A549 (cell line): Measurements from ENCODE around the gene GAS7. TPM values are rescaled to one million over a fixed set of nuclear protein-coding genes. Genes with fewer than 3 reads are reported as not detected.

Source experiments
- ATAC-seq, 2 experiments: fragments of 200-7000 bp in 1 of 2; fragments of >200 bp in 1 of 2; cut with Nextera tagmentation in 1 of 2; cut with Tn5 transposase in 1 of 2; 3 replicates each; pipeline versions ENCODE4 v1.8.0 to v1.9.1; 2018 to 2020; ENCODE audit warnings: mild to moderate bottlenecking in 1 of 2, moderate library complexity in 1 of 2
- CTCF ChIA-PET: fragments of 300-600 bp; sonication (Branson Sonifier 250); formaldehyde crosslinking; extraction: SDS; loops from one replicate; lab custom pipeline; 2021; ENCODE audit warnings: antibody characterized with exemption, inconsistent platforms; lab: Yijun Ruan, JAX
- POLR2A ChIA-PET: fragments of 350-600 bp; formaldehyde crosslinking; extraction: SDS; loops from one replicate; lab custom pipeline; 2021; ENCODE audit warnings: antibody characterized with exemption, inconsistent platforms; lab: Yijun Ruan, JAX
- DNase-seq, 2 experiments: peaks; one replicate each; pipeline versions ENCODE4 v3.0.0 to v3.0.0-alpha.2; 2011 to 2016; ENCODE audit warnings: low read depth in 1 of 2, low spot score in 1 of 2
- FAIRE-seq: peaks from 2 replicates; lab custom pipeline; 2011; peaks lifted over from hg19 to GRCh38; lab: Jason Lieb, UNC
- H3K27ac ChIP-seq, 2 experiments: fragments of >200 bp; sonication (Bioruptor Twin); formaldehyde crosslinking; 3 replicates each; pipeline ENCODE4 v1.5.1; 2016 to 2017
- H3K4me1 ChIP-seq: fragments of >200 bp; sonication (Bioruptor Twin); formaldehyde crosslinking; 3 replicates; pipeline ENCODE4 v1.6.1; 2016
- H3K4me2 ChIP-seq: fragments of >200 bp; sonication (Bioruptor Twin); formaldehyde crosslinking; 3 replicates; pipeline ENCODE4 v1.6.1; 2016
- H3K4me3 ChIP-seq: fragments of >200 bp; sonication (Bioruptor Twin); formaldehyde crosslinking; 3 replicates; pipeline ENCODE4 v1.5.1; 2016
- H3K9me3 ChIP-seq: fragments of >200 bp; sonication (Bioruptor Twin); formaldehyde crosslinking; 3 replicates; pipeline ENCODE4 v1.6.1; 2016
- BCL3 ChIP-seq: fragments of >200 bp; sonication (Bioruptor Twin); formaldehyde crosslinking; IDR thresholded peaks from 3 replicates; pipeline ENCODE4 v1.6.1; 2016
- CBX2 ChIP-seq: fragments of 200-600 bp; sonication (generic); IDR thresholded peaks from 2 replicates; pipeline ENCODE4 v1.6.1; 2016; ENCODE audit warnings: low read depth, mild to moderate bottlenecking, borderline replicate concordance
- CHD2 ChIP-seq: fragments of 150-350 bp; IDR thresholded peaks from 2 replicates; pipeline ENCODE4 v1.6.1; 2014; ENCODE audit warnings: low read length; ENCODE audit not compliant: partially characterized antibody
- CHD4 ChIP-seq: fragments of 200-600 bp; sonication (generic); IDR thresholded peaks from 2 replicates; pipeline ENCODE4 v1.6.1; 2016; ENCODE audit warnings: antibody characterized with exemption, mild to moderate bottlenecking, borderline replicate concordance
- EHF ChIP-seq: fragments of 250-450 bp; sonication (Bioruptor Pico); IDR thresholded peaks from 2 replicates; pipeline ENCODE4 v1.5.0; 2020; ENCODE audit warnings: mild to moderate bottlenecking
- EP300 ChIP-seq, 2 experiments: fragments of >200 bp; sonication (Bioruptor Twin); formaldehyde crosslinking; IDR thresholded peaks; 2 replicates in 1 of 2; 3 replicates in 1 of 2; pipeline ENCODE4 v1.6.1; 2016 to 2017
- FOSL2 ChIP-seq, 2 experiments: fragments of 450-650 bp in 1 of 2; fragments of >200 bp in 1 of 2; sonication (Bioruptor Twin) in 1 of 2; formaldehyde crosslinking; IDR thresholded peaks; 2 replicates each; pipeline versions ENCODE4 v1.5.0 to v1.6.1; 2016 to 2020; ENCODE audit warnings: mild to moderate bottlenecking in 1 of 2, moderate library complexity in 1 of 2
- FOXS1 ChIP-seq: fragments of 250-450 bp; sonication (Bioruptor Pico); IDR thresholded peaks from 2 replicates; pipeline ENCODE4 v1.5.0; 2020; ENCODE audit warnings: mild to moderate bottlenecking, moderate library complexity
- GATA3 ChIP-seq: IDR thresholded peaks from 2 replicates; pipeline ENCODE4 v1.6.1; 2012; ENCODE audit warnings: borderline replicate concordance
- HEYL ChIP-seq: fragments of 250-450 bp; sonication (Bioruptor Pico); IDR thresholded peaks from 2 replicates; pipeline ENCODE4 v1.8.0; 2021; ENCODE audit warnings: mild to moderate bottlenecking, moderate library complexity
- HOXA7 ChIP-seq: fragments of 250-450 bp; sonication (Bioruptor Pico); IDR thresholded peaks from 2 replicates; pipeline ENCODE4 v1.5.0; 2020; ENCODE audit warnings: mild to moderate bottlenecking, moderate library complexity
- MAFK ChIP-seq: fragments of 450-650 bp; IDR thresholded peaks from 2 replicates; pipeline ENCODE4 v1.6.1; 2014; ENCODE audit not compliant: partially characterized antibody
- MYC ChIP-seq: IDR thresholded peaks from 2 replicates; pipeline ENCODE4 v1.6.1; 2012; ENCODE audit warnings: mild to moderate bottlenecking, inconsistent platforms, low read length, improper control_type of control experiment, borderline replicate concordance
- NFE2L2 ChIP-seq: fragments of 150-350 bp; conservative IDR thresholded peaks from 2 replicates; pipeline ENCODE4 v1.6.1; 2014; ENCODE audit warnings: low read length
- NR3C1 ChIP-seq: fragments of >200 bp; sonication (Bioruptor Twin); formaldehyde crosslinking; IDR thresholded peaks from 3 replicates; pipeline ENCODE4 v1.6.1; 2017
- RAD21 ChIP-seq, 2 experiments: fragments of >200 bp in 1 of 2; sonication (Bioruptor Twin) in 1 of 2; formaldehyde crosslinking in 1 of 2; IDR thresholded peaks in 1 of 2; conservative IDR thresholded peaks in 1 of 2; 2 replicates in 1 of 2; 3 replicates in 1 of 2; pipeline ENCODE4 v1.6.1; 2012 to 2018; ENCODE audit warnings: inconsistent platforms in 1 of 2
- RARB ChIP-seq: fragments of 250-450 bp; sonication (Bioruptor Pico); IDR thresholded peaks from 2 replicates; pipeline ENCODE4 v1.8.0; 2021; ENCODE audit warnings: mild to moderate bottlenecking, moderate library complexity
- RNF2 ChIP-seq: fragments of 200-600 bp; sonication (generic); IDR thresholded peaks from 2 replicates; pipeline ENCODE4 v1.6.1; 2016; ENCODE audit warnings: low read depth, mild to moderate bottlenecking, antibody characterized with exemption, moderate library complexity, borderline replicate concordance
- SMC3 ChIP-seq: fragments of >200 bp; sonication (Bioruptor Twin); formaldehyde crosslinking; IDR thresholded peaks from 3 replicates; pipeline ENCODE4 v1.6.1; 2018; ENCODE audit warnings: inconsistent platforms
- TFCP2L1 ChIP-seq: fragments of 250-450 bp; sonication (Bioruptor Pico); IDR thresholded peaks from 2 replicates; pipeline ENCODE4 v1.5.0; 2021; ENCODE audit warnings: mild to moderate bottlenecking
- ZC3H11A ChIP-seq: fragments of 450-650 bp; IDR thresholded peaks from 2 replicates; pipeline ENCODE4 v1.6.1; 2014; ENCODE audit warnings: antibody characterized with exemption, mild to moderate bottlenecking
- ZFP36 ChIP-seq: fragments of 450-650 bp; IDR thresholded peaks from 2 replicates; pipeline ENCODE4 v1.6.1; 2014; ENCODE audit warnings: borderline replicate concordance; ENCODE audit not compliant: partially characterized antibody
- ZNF302 ChIP-seq: fragments of 250-450 bp; sonication (Bioruptor Pico); IDR thresholded peaks from 2 replicates; pipeline ENCODE4 v1.9.0; 2021; ENCODE audit warnings: inconsistent platforms, mild to moderate bottlenecking, moderate library complexity
- WGBS: methylation state at CpG from one replicate; pipeline ENCODE4 v1.1.6; 2017; ENCODE audit errors: missing lambda C conversion rate; 5-methylcytosine and 5-hydroxymethylcytosine counted together
- polyA plus RNA-seq, 4 experiments: library from polyadenylated mRNA; depleted of rRNA in 3 of 4; stranded (reverse); fragments of >200 nt; fragmentation: RNase III in 1 of 4; extraction: RNeasy Plus Mini Kit Qiagen cat#74134 plus additional on column Dnase treatment in 1 of 4; gene quantifications; 2 replicates in 3 of 4; 3 replicates in 1 of 4; pipeline ENCODE4 v1.2.3, GENCODE V29; 2011 to 2017
- TF ChIP-seq, protein P1 (sequence below): fragments of 200-600 bp; sonication (generic); IDR thresholded peaks from 2 replicates; pipeline ENCODE4 v1.6.1; 2016; ENCODE audit warnings: antibody characterized with exemption, mild to moderate bottlenecking, moderate library complexity
- TF ChIP-seq, protein P2 (sequence below): fragments of 250-450 bp; sonication (Bioruptor Pico); IDR thresholded peaks from 2 replicates; pipeline ENCODE4 v1.5.0; 2021; ENCODE audit warnings: mild to moderate bottlenecking, moderate library complexity, borderline replicate concordance

Gene GAS7
- polyA plus RNA-seq, 2 of the 4 experiments (the other 2 are of a cell fraction) = 1.3 to 1.5 TPM

DNA sequence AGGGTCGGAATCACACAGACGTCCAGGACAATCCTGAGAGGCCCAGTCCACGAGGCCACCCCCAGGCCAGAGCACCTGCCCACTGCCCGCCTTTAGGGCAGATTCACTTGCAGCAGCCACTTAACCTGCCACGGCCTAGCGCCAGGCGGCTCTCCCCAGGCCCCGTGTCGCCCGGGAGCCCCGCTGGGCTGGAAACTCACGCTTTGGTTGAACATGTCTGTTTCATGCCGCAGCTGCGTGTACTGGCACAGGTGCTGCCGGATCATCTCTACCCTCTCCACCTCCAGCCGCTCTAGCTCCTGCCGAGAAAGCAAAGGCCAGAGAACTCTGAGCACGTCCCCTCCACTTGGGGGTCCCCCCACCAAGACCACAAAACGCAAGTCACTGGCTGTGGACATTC, 280.6 kb downstream of the GAS7 start:
- H3K4me3 ChIP-seq = no peak overlapping the region
- CTCF ChIA-PET = interaction anchor here (0.8 to 10.4 kb wide), 11 partner anchors 10 to 700 kb away, joined by 3 to 128 read pairs (median 4); no protein-coding TSS in a partner anchor
- POLR2A ChIA-PET = no interaction called here
- TF ChIP-seq HOXA7 (no peak), NFE2L2 (peak; percentile 39; the same call in 1 of the 2 replicates)
- TF ChIP-seq, all 56 proteins: peak for 1
- ATAC-seq (peak in 1 of 2 experiments; percentile 14; a peak in 2 of 6 replicates), FAIRE-seq (no peak), DNase-seq (no peak)
- H3K27ac ChIP-seq = peak overlapping the region in 1 of 2 experiments; percentile 42; a peak in 2 of 6 replicates
- 90% methylated on average over 19 of the region's 19 CpGs for WGBS
- H3K4me1 ChIP-seq = no peaks in the 10 kb centered on the region
- H3K4me2 ChIP-seq = no peak overlapping the region
- H3K9me3 ChIP-seq = no peaks in the 10 kb centered on the region

DNA sequence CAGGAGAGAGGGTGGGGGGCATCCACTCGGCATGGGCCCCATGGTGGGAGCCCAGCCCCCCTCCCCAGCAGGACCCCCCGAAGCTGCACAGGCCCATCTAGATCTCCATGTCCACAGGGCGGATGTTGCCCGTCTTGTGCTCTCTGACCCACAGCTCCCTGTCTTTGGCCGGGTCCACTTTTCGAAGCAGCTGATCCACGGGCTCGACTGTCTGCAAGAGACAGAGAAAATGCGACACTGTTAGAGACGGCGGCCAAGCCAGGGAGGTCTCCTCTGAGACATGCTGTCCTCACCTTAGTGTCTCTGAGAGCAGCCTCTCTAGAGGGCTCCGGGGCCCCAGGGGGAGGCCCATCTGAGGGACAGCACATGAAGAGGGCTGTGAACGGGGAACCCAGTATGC, 281.3 kb downstream of the GAS7 start:
- ChIA-PET CTCF (interaction anchor here (0.9 to 10.4 kb wide), 11 partner anchors 9 to 701 kb away, joined by 3 to 128 read pairs (median 4); no protein-coding TSS in a partner anchor), POLR2A (no interaction called here)
- FAIRE-seq (no peak), DNase-seq (no peak), ATAC-seq (no peak)
- no peak overlapping the region for H3K4me3 ChIP-seq
- H3K4me1 ChIP-seq = no peaks in the 10 kb centered on the region
- TF ChIP-seq RNF2 = no peak
- no peak for TF ChIP-seq ZNF302
- no peak for TF ChIP-seq EP300 (IDR thresholded peaks at IDR 0.05)
- TF ChIP-seq NR3C1 = no peak
- TF ChIP-seq BCL3 = no peak
- TF ChIP-seq FOXS1 (CRISPR knock-in tag) = no peak
- TF ChIP-seq RARB (CRISPR knock-in tag) = no peak
- no peak for TF ChIP-seq CHD2
- TF ChIP-seq ZC3H11A = no peak
- no peak for TF ChIP-seq CHD4
- WGBS = 85% methylated on average over 11 of the region's 13 CpGs
- H3K27ac ChIP-seq = peak overlapping the region in 1 of 2 experiments; percentile 42; a peak in 2 of 6 replicates
- no peak overlapping the region for H3K4me2 ChIP-seq
- no peaks in the 10 kb centered on the region for H3K9me3 ChIP-seq

DNA sequence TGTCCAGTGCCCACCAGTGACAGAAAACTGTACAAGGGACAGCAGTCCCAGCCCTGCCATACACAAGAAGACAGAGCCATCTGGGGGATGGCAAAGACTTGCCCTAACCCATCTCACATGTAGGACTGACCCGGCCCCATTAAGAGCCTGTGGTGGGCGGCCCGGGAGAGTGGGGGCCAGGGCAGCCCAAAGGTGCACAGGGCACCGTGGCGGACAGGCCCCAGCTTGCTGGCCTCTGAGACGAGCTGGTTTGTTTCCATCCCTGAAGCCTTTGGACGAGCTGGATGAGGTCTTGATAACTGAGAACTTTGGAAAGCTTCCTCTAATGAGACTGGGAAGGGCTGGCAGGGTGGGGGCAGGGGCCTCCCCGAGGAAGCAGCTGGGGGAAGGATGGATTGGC, 282.3 kb downstream of the GAS7 start:
- POLR2A ChIA-PET = no interaction called here
- ATAC-seq = no peak
- FAIRE-seq = no peak

More for the DNA sequence above, 282.3 kb downstream of the GAS7 start:
- Histone ChIP-seq H3K4me2 (no peak overlapping the region), H3K4me1 (no peaks in the 10 kb centered on the region), H3K27ac (peak overlapping the region in 1 of 2 experiments; percentile 42; a peak in 2 of 6 replicates)
- WGBS = 46% methylated on average over 8 of the region's 8 CpGs
- DNase-seq = no peak
- CTCF ChIA-PET = interaction anchor here (1.0 to 10.4 kb wide), 8 partner anchors 8 to 188 kb away, joined by 3 to 128 read pairs (median 4); no protein-coding TSS in a partner anchor
- TF ChIP-seq MYC (no peak), NFE2L2 (no peak), ZFP36 (no peak), EP300 (IDR thresholded peaks at IDR 0.05) (no peak), EHF (no peak), RARB (CRISPR knock-in tag) (no peak), FOXS1 (CRISPR knock-in tag) (no peak), GATA3 (no peak), TFCP2L1 (CRISPR knock-in tag) (no peak), CBX2 (no peak), RAD21 (conservative IDR thresholded peaks at IDR 0.05 in 1 of 2, IDR thresholded peaks at IDR 0.05 in 1 of 2) (no peak), BCL3 (no peak), FOSL2 (IDR thresholded peaks at IDR 0.05) (no peak), FOSL2 (CRISPR knock-in tag; IDR thresholded peaks at IDR 0.05) (no peak), HEYL (CRISPR knock-in tag) (no peak), SMC3 (no peak), MAFK (no peak)
- TF ChIP-seq, protein P1, sequence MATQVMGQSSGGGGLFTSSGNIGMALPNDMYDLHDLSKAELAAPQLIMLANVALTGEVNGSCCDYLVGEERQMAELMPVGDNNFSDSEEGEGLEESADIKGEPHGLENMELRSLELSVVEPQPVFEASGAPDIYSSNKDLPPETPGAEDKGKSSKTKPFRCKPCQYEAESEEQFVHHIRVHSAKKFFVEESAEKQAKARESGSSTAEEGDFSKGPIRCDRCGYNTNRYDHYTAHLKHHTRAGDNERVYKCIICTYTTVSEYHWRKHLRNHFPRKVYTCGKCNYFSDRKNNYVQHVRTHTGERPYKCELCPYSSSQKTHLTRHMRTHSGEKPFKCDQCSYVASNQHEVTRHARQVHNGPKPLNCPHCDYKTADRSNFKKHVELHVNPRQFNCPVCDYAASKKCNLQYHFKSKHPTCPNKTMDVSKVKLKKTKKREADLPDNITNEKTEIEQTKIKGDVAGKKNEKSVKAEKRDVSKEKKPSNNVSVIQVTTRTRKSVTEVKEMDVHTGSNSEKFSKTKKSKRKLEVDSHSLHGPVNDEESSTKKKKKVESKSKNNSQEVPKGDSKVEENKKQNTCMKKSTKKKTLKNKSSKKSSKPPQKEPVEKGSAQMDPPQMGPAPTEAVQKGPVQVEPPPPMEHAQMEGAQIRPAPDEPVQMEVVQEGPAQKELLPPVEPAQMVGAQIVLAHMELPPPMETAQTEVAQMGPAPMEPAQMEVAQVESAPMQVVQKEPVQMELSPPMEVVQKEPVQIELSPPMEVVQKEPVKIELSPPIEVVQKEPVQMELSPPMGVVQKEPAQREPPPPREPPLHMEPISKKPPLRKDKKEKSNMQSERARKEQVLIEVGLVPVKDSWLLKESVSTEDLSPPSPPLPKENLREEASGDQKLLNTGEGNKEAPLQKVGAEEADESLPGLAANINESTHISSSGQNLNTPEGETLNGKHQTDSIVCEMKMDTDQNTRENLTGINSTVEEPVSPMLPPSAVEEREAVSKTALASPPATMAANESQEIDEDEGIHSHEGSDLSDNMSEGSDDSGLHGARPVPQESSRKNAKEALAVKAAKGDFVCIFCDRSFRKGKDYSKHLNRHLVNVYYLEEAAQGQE = no peak
- TF ChIP-seq, protein P2, sequence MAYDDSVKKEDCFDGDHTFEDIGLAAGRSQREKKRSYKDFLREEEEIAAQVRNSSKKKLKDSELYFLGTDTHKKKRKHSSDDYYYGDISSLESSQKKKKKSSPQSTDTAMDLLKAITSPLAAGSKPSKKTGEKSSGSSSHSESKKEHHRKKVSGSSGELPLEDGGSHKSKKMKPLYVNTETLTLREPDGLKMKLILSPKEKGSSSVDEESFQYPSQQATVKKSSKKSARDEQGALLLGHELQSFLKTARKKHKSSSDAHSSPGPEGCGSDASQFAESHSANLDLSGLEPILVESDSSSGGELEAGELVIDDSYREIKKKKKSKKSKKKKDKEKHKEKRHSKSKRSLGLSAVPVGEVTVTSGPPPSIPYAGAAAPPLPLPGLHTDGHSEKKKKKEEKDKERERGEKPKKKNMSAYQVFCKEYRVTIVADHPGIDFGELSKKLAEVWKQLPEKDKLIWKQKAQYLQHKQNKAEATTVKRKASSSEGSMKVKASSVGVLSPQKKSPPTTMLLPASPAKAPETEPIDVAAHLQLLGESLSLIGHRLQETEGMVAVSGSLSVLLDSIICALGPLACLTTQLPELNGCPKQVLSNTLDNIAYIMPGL (CRISPR knock-in tag) = no peak
- TF ChIP-seq, all 56 proteins: peak for 0
- no peaks in the 10 kb centered on the region for H3K9me3 ChIP-seq
- no peak overlapping the region for H3K4me3 ChIP-seq
